Testis (tissue), 2 donors: ENCODE measurements around the gene HPSE2.
"Not testable (repeated sequence)": the region's sequence is repeated elsewhere in the genome, so short reads cannot be mapped to it uniquely, and the experiment has no call there.

ENCODE experiments used
- POLR2A ChIP-seq: fragments of 450-650 bp; IDR thresholded peaks from one replicate; pipeline ENCODE4 v1.6.1; 2017; ENCODE audit warnings: antibody characterized with exemption, mild to moderate bottlenecking, moderate library complexity
- TF ChIP-seq, protein P1 (sequence below), 3 experiments: fragments of 450-650 bp in 2 of 3; fragments of 200-600 bp in 1 of 3; sonication (generic) in 1 of 3; IDR thresholded peaks; one replicate each; pipeline ENCODE4 v1.5.1; 2016 to 2019; ENCODE audit warnings: antibody characterized with exemption in 3 of 3, mild to moderate bottlenecking in 2 of 3, moderate library complexity in 1 of 3

DNA sequence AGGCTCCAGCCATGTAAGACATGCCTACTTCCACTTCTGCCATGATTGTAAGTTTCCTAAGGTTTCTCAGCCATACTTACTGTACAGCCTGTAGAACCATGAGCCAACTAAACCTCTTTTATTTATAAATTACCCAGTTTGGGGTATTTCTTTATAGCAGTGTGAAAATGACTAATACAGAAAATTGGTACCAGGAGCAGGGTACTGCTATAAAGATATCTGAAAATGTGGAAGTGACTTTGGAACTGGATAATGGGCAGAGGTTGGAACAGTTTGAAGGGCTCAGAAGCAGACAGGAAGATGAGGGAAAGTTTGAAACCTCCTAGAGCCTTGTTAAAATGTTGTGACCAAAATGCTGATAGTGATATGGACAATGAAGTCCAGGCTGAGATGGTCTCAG lies 12.2 kb upstream of the HPSE2 start:
- TF ChIP-seq, protein P1, sequence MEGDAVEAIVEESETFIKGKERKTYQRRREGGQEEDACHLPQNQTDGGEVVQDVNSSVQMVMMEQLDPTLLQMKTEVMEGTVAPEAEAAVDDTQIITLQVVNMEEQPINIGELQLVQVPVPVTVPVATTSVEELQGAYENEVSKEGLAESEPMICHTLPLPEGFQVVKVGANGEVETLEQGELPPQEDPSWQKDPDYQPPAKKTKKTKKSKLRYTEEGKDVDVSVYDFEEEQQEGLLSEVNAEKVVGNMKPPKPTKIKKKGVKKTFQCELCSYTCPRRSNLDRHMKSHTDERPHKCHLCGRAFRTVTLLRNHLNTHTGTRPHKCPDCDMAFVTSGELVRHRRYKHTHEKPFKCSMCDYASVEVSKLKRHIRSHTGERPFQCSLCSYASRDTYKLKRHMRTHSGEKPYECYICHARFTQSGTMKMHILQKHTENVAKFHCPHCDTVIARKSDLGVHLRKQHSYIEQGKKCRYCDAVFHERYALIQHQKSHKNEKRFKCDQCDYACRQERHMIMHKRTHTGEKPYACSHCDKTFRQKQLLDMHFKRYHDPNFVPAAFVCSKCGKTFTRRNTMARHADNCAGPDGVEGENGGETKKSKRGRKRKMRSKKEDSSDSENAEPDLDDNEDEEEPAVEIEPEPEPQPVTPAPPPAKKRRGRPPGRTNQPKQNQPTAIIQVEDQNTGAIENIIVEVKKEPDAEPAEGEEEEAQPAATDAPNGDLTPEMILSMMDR (IDR thresholded peaks at IDR 0.05), result not testable (repeated sequence)
- TF ChIP-seq POLR2A, result not testable (repeated sequence)
